ENCODE results near the gene CLNK.

CLNK gene

GRCh38 chr4:10581022-10581421 lies 103.5 kb downstream of the CLNK start:
- Histone ChIP-seq H3K4me2 (ENCODE audit: low read length) (no peak overlapping the region), H3K9me2 (ENCODE audit: low read depth, low read length) (no peaks in the 10 kb centered on the region), H3K9ac (ENCODE audit: low read length) (no peak overlapping the region), H2AFZ (ENCODE audit: low read length) (no peak overlapping the region), H3K4me1 (ENCODE audit: insufficient read depth, low read length, severe bottlenecking) (no peaks in the 10 kb centered on the region), H3K79me2 (ENCODE audit: insufficient read depth, low read length) (no peaks in the 10 kb centered on the region), H3K9me3 (ENCODE audit: low read length) (no peaks in the 10 kb centered on the region), H3K27me3 (ENCODE audit: insufficient read depth, low read length) (no peaks in the 10 kb centered on the region), H3K4me3 (ENCODE audit: low read depth, low read length, poor library complexity, severe bottlenecking) (no peak overlapping the region), H3K27ac (ENCODE audit: low read depth, low read length, poor library complexity, severe bottlenecking) (no peak overlapping the region), H4K20me1 (ENCODE audit: insufficient read depth, low read length) (no peaks in the 10 kb centered on the region), H3K36me3 (ENCODE audit: insufficient read depth, low read length) (no peaks in the 10 kb centered on the region), H3F3A (ENCODE audit: insufficient read depth, low read length) (no peaks in the 10 kb centered on the region)
- TF ChIP-seq, protein P1, sequence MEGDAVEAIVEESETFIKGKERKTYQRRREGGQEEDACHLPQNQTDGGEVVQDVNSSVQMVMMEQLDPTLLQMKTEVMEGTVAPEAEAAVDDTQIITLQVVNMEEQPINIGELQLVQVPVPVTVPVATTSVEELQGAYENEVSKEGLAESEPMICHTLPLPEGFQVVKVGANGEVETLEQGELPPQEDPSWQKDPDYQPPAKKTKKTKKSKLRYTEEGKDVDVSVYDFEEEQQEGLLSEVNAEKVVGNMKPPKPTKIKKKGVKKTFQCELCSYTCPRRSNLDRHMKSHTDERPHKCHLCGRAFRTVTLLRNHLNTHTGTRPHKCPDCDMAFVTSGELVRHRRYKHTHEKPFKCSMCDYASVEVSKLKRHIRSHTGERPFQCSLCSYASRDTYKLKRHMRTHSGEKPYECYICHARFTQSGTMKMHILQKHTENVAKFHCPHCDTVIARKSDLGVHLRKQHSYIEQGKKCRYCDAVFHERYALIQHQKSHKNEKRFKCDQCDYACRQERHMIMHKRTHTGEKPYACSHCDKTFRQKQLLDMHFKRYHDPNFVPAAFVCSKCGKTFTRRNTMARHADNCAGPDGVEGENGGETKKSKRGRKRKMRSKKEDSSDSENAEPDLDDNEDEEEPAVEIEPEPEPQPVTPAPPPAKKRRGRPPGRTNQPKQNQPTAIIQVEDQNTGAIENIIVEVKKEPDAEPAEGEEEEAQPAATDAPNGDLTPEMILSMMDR (IDR thresholded peaks at IDR 0.05; ENCODE audit: low read length) = no peak
- no peak for TF ChIP-seq EZH2 (IDR thresholded peaks at IDR 0.05; ENCODE audit: borderline replicate concordance, low read length)

- Histone ChIP-seq H3K27ac (ENCODE audit: low read depth, low read length, poor library complexity, severe bottlenecking) (no peak overlapping the region), H3K4me3 (ENCODE audit: low read depth, low read length, poor library complexity, severe bottlenecking) (no peak overlapping the region), H3K36me3 (ENCODE audit: insufficient read depth, low read length) (no peaks in the 10 kb centered on the region), H2AFZ (ENCODE audit: low read length) (no peak overlapping the region), H3K4me1 (ENCODE audit: insufficient read depth, low read length, severe bottlenecking) (no peaks in the 10 kb centered on the region), H3K79me2 (ENCODE audit: insufficient read depth, low read length) (no peaks in the 10 kb centered on the region), H3K9me3 (ENCODE audit: low read length) (no peaks in the 10 kb centered on the region), H3K9me2 (ENCODE audit: low read depth, low read length) (no peaks in the 10 kb centered on the region), H3K9ac (ENCODE audit: low read length) (no peak overlapping the region), H3F3A (ENCODE audit: insufficient read depth, low read length) (no peaks in the 10 kb centered on the region), H4K20me1 (ENCODE audit: insufficient read depth, low read length) (no peaks in the 10 kb centered on the region), H3K4me2 (ENCODE audit: low read length) (no peak overlapping the region), H3K27me3 (ENCODE audit: insufficient read depth, low read length) (no peaks in the 10 kb centered on the region)
- TF ChIP-seq, protein P1 (IDR thresholded peaks at IDR 0.05; ENCODE audit: low read length) = no peak
- TF ChIP-seq EZH2 (IDR thresholded peaks at IDR 0.05; ENCODE audit: borderline replicate concordance, low read length) = no peak
Observed at GRCh38 chr4:10579648-10580047, 104.9 kb downstream of the CLNK start.

- no peaks in the 10 kb centered on the region for H3K36me3 ChIP-seq (ENCODE audit: insufficient read depth, low read length)
- H3F3A ChIP-seq (ENCODE audit: insufficient read depth, low read length) = no peaks in the 10 kb centered on the region
- no peak overlapping the region for H3K27ac ChIP-seq (ENCODE audit: low read depth, low read length, poor library complexity, severe bottlenecking)
- H3K4me1 ChIP-seq (ENCODE audit: insufficient read depth, low read length, severe bottlenecking) = no peaks in the 10 kb centered on the region
- no peak overlapping the region for H3K4me3 ChIP-seq (ENCODE audit: low read depth, low read length, poor library complexity, severe bottlenecking)
- H3K9ac ChIP-seq (ENCODE audit: low read length) = no peak overlapping the region
- no peak overlapping the region for H2AFZ ChIP-seq (ENCODE audit: low read length)
- no peaks in the 10 kb centered on the region for H4K20me1 ChIP-seq (ENCODE audit: insufficient read depth, low read length)
- H3K9me3 ChIP-seq (ENCODE audit: low read length) = no peaks in the 10 kb centered on the region
- no peaks in the 10 kb centered on the region for H3K79me2 ChIP-seq (ENCODE audit: insufficient read depth, low read length)
- TF ChIP-seq EZH2 (IDR thresholded peaks at IDR 0.05; ENCODE audit: borderline replicate concordance, low read length) = no peak
- TF ChIP-seq, protein P1 (IDR thresholded peaks at IDR 0.05; ENCODE audit: low read length) = no peak
- no peaks in the 10 kb centered on the region for H3K27me3 ChIP-seq (ENCODE audit: insufficient read depth, low read length)
- H3K9me2 ChIP-seq (ENCODE audit: low read depth, low read length) = no peaks in the 10 kb centered on the region
- no peak overlapping the region for H3K4me2 ChIP-seq (ENCODE audit: low read length)
Observed at GRCh38 chr4:10577508-10578426, 106.8 kb downstream of the CLNK start.

All from OCI-LY1 (cell line).